HEK293 (cell line): ENCODE measurements around the gene RAB28.

Experiments
- CTCF ChIA-PET: fragments of 350-600 bp; formaldehyde crosslinking; extraction: SDS; loops from one replicate; lab custom pipeline; 2021; ENCODE audit warnings: antibody characterized with exemption; lab: Yijun Ruan, JAX
- POLR2A ChIA-PET: fragments of 300-600 bp; formaldehyde crosslinking; extraction: SDS; loops from one replicate; lab custom pipeline; 2020; ENCODE audit warnings: antibody characterized with exemption, inconsistent platforms; lab: Yijun Ruan, JAX
- H3K27ac ChIP-seq: fragments of 200-500 bp; sonication (Bioruptor generic); 2 replicates; pipeline ENCODE4 v1.5.1; 2014; ENCODE audit warnings: low read depth, low read length, control low read depth, inconsistent platforms; ENCODE audit errors: extremely low read depth
- H3K36me3 ChIP-seq, 2 experiments: fragments of 200-500 bp in 1 of 2; sonication (Bioruptor generic) in 1 of 2; 1 replicate in 1 of 2; 2 replicates in 1 of 2; pipeline ENCODE4 v1.5.1; 2014 to 2017; ENCODE audit warnings: inconsistent platforms in 2 of 2, low read length in 2 of 2; ENCODE audit not compliant: control insufficient read depth in 2 of 2, insufficient read depth in 1 of 2
- H3K4me1 ChIP-seq: fragments of 200-500 bp; sonication (Bioruptor generic); 2 replicates; pipeline ENCODE4 v1.5.1; 2014; ENCODE audit warnings: mild to moderate bottlenecking, low read length, inconsistent platforms; ENCODE audit not compliant: control insufficient read depth, insufficient read depth
- H3K4me3 ChIP-seq: 2 replicates; pipeline ENCODE4 v1.5.1; 2011; ENCODE audit warnings: low read depth, mild to moderate bottlenecking, control low read depth, low read length, moderate library complexity
- H3K9me3 ChIP-seq: fragments of 200-500 bp; sonication (Bioruptor generic); 2 replicates; pipeline ENCODE4 v1.5.1; 2014; ENCODE audit warnings: low read depth, low read length, inconsistent platforms; ENCODE audit not compliant: control insufficient read depth, insufficient read depth
- CTCF ChIP-seq: fragments of 450-650 bp; formaldehyde crosslinking; IDR thresholded peaks from 2 replicates; pipeline ENCODE4 v1.5.1; 2016; ENCODE audit warnings: missing biosample characterization, missing genetic modification characterization
- IKZF3 ChIP-seq: fragments of 450-650 bp; IDR thresholded peaks from 2 replicates; pipeline ENCODE4 v1.5.0; 2018; ENCODE audit warnings: missing biosample characterization, mild to moderate bottlenecking, missing genetic modification characterization, moderate library complexity
- KLF10 ChIP-seq: fragments of 450-650 bp; IDR thresholded peaks from 2 replicates; pipeline ENCODE4 v1.5.1; 2018; ENCODE audit warnings: missing biosample characterization, mild to moderate bottlenecking, missing genetic modification characterization
- PATZ1 ChIP-seq: fragments of 450-650 bp; formaldehyde crosslinking; IDR thresholded peaks from 2 replicates; pipeline ENCODE4 v1.5.1; 2016; ENCODE audit warnings: missing biosample characterization, missing genetic modification characterization
- PRDM4 ChIP-seq: fragments of 450-650 bp; formaldehyde crosslinking; IDR thresholded peaks from 2 replicates; pipeline ENCODE4 v1.5.1; 2017; ENCODE audit warnings: missing biosample characterization, missing genetic modification characterization
- SP2 ChIP-seq: fragments of 450-650 bp; formaldehyde crosslinking; IDR thresholded peaks from 2 replicates; pipeline ENCODE4 v1.5.1; 2016; ENCODE audit warnings: missing biosample characterization, missing genetic modification characterization
- ZBTB10 ChIP-seq: fragments of 450-650 bp; formaldehyde crosslinking; IDR thresholded peaks from 2 replicates; pipeline ENCODE4 v1.5.1; 2016; ENCODE audit warnings: missing biosample characterization, missing genetic modification characterization
- ZBTB48 ChIP-seq: fragments of 450-650 bp; formaldehyde crosslinking; IDR thresholded peaks from 2 replicates; pipeline ENCODE4 v1.5.1; 2016; ENCODE audit warnings: missing biosample characterization, missing genetic modification characterization
- ZBTB7A ChIP-seq: fragments of 450-650 bp; formaldehyde crosslinking; IDR thresholded peaks from 2 replicates; pipeline ENCODE4 v1.5.1; 2016; ENCODE audit warnings: low read depth, missing biosample characterization, missing genetic modification characterization
- ZBTB8A ChIP-seq: fragments of 450-650 bp; formaldehyde crosslinking; IDR thresholded peaks from 2 replicates; pipeline ENCODE4 v1.5.1; 2016; ENCODE audit warnings: missing biosample characterization, missing genetic modification characterization
- ZNF280C ChIP-seq: fragments of 450-650 bp; formaldehyde crosslinking; IDR thresholded peaks from 2 replicates; pipeline ENCODE4 v1.5.1; 2016; ENCODE audit warnings: missing biosample characterization, missing genetic modification characterization
- ZNF280D ChIP-seq: fragments of 450-650 bp; formaldehyde crosslinking; IDR thresholded peaks from 2 replicates; pipeline ENCODE4 v1.5.1; 2016; ENCODE audit warnings: missing biosample characterization, missing genetic modification characterization
- ZNF335 ChIP-seq: fragments of 450-650 bp; formaldehyde crosslinking; conservative IDR thresholded peaks from 2 replicates; pipeline ENCODE4 v1.5.1; 2016; ENCODE audit warnings: missing biosample characterization, missing genetic modification characterization
- ZNF473 ChIP-seq: fragments of 450-650 bp; formaldehyde crosslinking; IDR thresholded peaks from 2 replicates; pipeline ENCODE4 v1.5.1; 2017; ENCODE audit warnings: missing biosample characterization, missing genetic modification characterization
- ZNF501 ChIP-seq: fragments of 450-650 bp; formaldehyde crosslinking; IDR thresholded peaks from 2 replicates; pipeline ENCODE4 v1.5.1; 2016; ENCODE audit warnings: missing biosample characterization, missing genetic modification characterization
- ZNF544 ChIP-seq: fragments of 450-650 bp; formaldehyde crosslinking; IDR thresholded peaks from 2 replicates; pipeline ENCODE4 v1.5.0; 2017; ENCODE audit warnings: missing biosample characterization, missing genetic modification characterization
- ZNF561 ChIP-seq: fragments of 450-650 bp; IDR thresholded peaks from 2 replicates; pipeline ENCODE4 v1.5.1; 2018; ENCODE audit warnings: missing biosample characterization, missing genetic modification characterization, borderline replicate concordance
- ZNF610 ChIP-seq: fragments of 450-650 bp; formaldehyde crosslinking; IDR thresholded peaks from 2 replicates; pipeline ENCODE4 v1.5.1; 2016; ENCODE audit warnings: missing biosample characterization, missing genetic modification characterization, borderline replicate concordance
- ZNF670 ChIP-seq: fragments of 450-650 bp; formaldehyde crosslinking; IDR thresholded peaks from 2 replicates; pipeline ENCODE4 v1.5.1; 2016; ENCODE audit warnings: missing biosample characterization, missing genetic modification characterization, low read depth
- ZNF692 ChIP-seq: fragments of 450-650 bp; formaldehyde crosslinking; IDR thresholded peaks from 2 replicates; pipeline ENCODE4 v1.5.1; 2016; ENCODE audit warnings: missing biosample characterization, missing genetic modification characterization
- ZSCAN16 ChIP-seq: fragments of 450-650 bp; formaldehyde crosslinking; IDR thresholded peaks from 2 replicates; pipeline ENCODE4 v1.5.1; 2016; ENCODE audit warnings: missing biosample characterization, missing genetic modification characterization

Gene RAB28

GRCh38 chr4:13483768-13484121 lies 395 bp downstream of the RAB28 start:
- no peaks in the 10 kb centered on the region for H3K9me3 ChIP-seq
- no peaks in the 10 kb centered on the region for H3K4me1 ChIP-seq
- H3K27ac ChIP-seq: peak overlapping the region; percentile 95
- H3K36me3 ChIP-seq: no peaks in the 10 kb centered on the region
- H3K4me3 ChIP-seq: peak overlapping the region; percentile 77
- CTCF ChIA-PET: interaction anchor here (0.6 to 0.7 kb wide), 2 partner anchors 52 to 235 kb away, joined by 3 to 4 read pairs; no protein-coding TSS in a partner anchor
- POLR2A ChIA-PET: interaction anchor here (0.8 to 1.1 kb wide), 2 partner anchors 61 to 157 kb away, joined by 3 to 5 read pairs; partner anchors contain the start of gene NKX3-2
- TF ChIP-seq ZNF692 (0 out of 2 replicates have a peak, but pooled peaks have one; percentile 14), PRDM4 (no peak), ZNF561 (tag by site-specific recombination) (peak; percentile 26; the same call in 1 of the 2 replicates), KLF10 (tag by site-specific recombination) (no peak), ZSCAN16 (tag by site-specific recombination) (no peak), ZBTB7A (tag by site-specific recombination) (no peak), CTCF (tag by site-specific recombination) (no peak), ZNF610 (no peak), ZBTB48 (tag by site-specific recombination) (no peak), ZNF280C (tag by site-specific recombination) (no peak), IKZF3 (tag by site-specific recombination) (0 out of 2 replicates have a peak, but pooled peaks have one; percentile 2), ZNF335 (peak; percentile 63), ZBTB8A (tag by site-specific recombination) (peak; percentile 12; the same call in 1 of the 2 replicates), ZNF670 (no peak), ZBTB10 (0 out of 2 replicates have a peak, but pooled peaks have one; percentile 49), ZNF501 (tag by site-specific recombination) (0 out of 2 replicates have a peak, but pooled peaks have one; percentile 12), ZNF473 (tag by site-specific recombination) (no peak), ZNF280D (tag by site-specific recombination) (no peak), PATZ1 (tag by site-specific recombination) (0 out of 2 replicates have a peak, but pooled peaks have one; percentile 34), ZNF544 (no peak), SP2 (tag by site-specific recombination) (no peak)
